K562 (cell line): ENCODE data around the gene SLC30A3. TPM values are rescaled to one million over a fixed set of nuclear protein-coding genes. Genes with fewer than 3 reads are reported as not detected.
"Not testable (repeated sequence)": the region's sequence is repeated elsewhere in the genome, so short reads cannot be mapped to it uniquely, and the experiment has no call there.

Experiments
- ATAC-seq: fragments of 200-7000 bp; cut with Tn5 transposase; 3 replicates; pipeline ENCODE4 v1.9.1; 2020; ENCODE audit warnings: moderate library complexity
- BruUV-seq: library from RNA; stranded (reverse); fragments of 400-500 nt; replicated peaks from 2 replicates; lab custom pipeline; 2021; lab: Mats Ljungman, UMichigan
- CTCF ChIA-PET: fragments of 300-600 bp; formaldehyde crosslinking; extraction: SDS; loops from one replicate; lab custom pipeline; 2021; ENCODE audit warnings: low intra/inter-chr PET ratio; lab: Yijun Ruan, JAX
- POLR2A ChIA-PET: fragments of 300-600, 350-650 bp; sonication (Branson Sonifier 250); formaldehyde crosslinking; extraction: SDS; loops from one replicate; lab custom pipeline; 2021; ENCODE audit warnings: antibody characterized with exemption, inconsistent platforms; lab: Yijun Ruan, JAX
- DNase-seq, 4 experiments: peaks; one replicate each; pipeline versions ENCODE4 v3.0.0 to v3.0.0-alpha.2; 2011 to 2018; ENCODE audit warnings: low spot score in 3 of 4, mixed read lengths in 3 of 4; ENCODE audit errors: extremely low read depth in 1 of 4
- FAIRE-seq: peaks from 2 replicates; lab custom pipeline; 2011; peaks lifted over from hg19 to GRCh38; lab: Jason Lieb, UNC
- H2AFZ ChIP-seq: 2 replicates; pipeline ENCODE4 v1.6.0; 2011; ENCODE audit warnings: low read depth, low read length, control low read depth, inconsistent platforms
- H3K27ac ChIP-seq: fragments of 200-600 bp; 3 replicates; pipeline ENCODE4 v1.8.0; 2011; ENCODE audit warnings: low read depth, mild to moderate bottlenecking, control low read depth, inconsistent platforms, low read length, moderate library complexity, mixed read lengths; ENCODE audit errors: extremely low read depth
- H3K27me3 ChIP-seq, 2 experiments: fragments of 300-600 bp in 1 of 2; 2 replicates in 1 of 2; 3 replicates in 1 of 2; pipeline versions ENCODE4 v1.6.0 to v1.8.0; 2011; ENCODE audit warnings: inconsistent platforms in 2 of 2, low read length in 2 of 2, mild to moderate bottlenecking in 1 of 2, mixed read lengths in 1 of 2, moderate library complexity in 1 of 2; ENCODE audit not compliant: control insufficient read depth in 2 of 2, insufficient read depth in 2 of 2
- H3K36me3 ChIP-seq: fragments of 300-600 bp; 3 replicates; pipeline ENCODE4 v1.8.0; 2011; ENCODE audit warnings: mild to moderate bottlenecking, low read length, inconsistent platforms; ENCODE audit not compliant: control insufficient read depth, insufficient read depth
- H3K4me1 ChIP-seq, 2 experiments: fragments of 200-600 bp in 1 of 2; replicated peaks in 1 of 2; 2 replicates in 1 of 2; 3 replicates in 1 of 2; pipeline versions ENCODE4 v1.5.1 to v1.8.0; 2011; ENCODE audit warnings: inconsistent platforms in 2 of 2, low read length in 2 of 2, mild to moderate bottlenecking in 1 of 2, mixed read lengths in 1 of 2, moderate library complexity in 1 of 2; ENCODE audit not compliant: control insufficient read depth in 2 of 2, insufficient read depth in 2 of 2
- H3K4me2 ChIP-seq: 2 replicates; pipeline ENCODE4 v1.6.1; 2011; ENCODE audit warnings: low read length, control low read depth, inconsistent platforms, mixed read lengths; ENCODE audit not compliant: insufficient read depth
- H3K4me3 ChIP-seq: fragments of 200-600 bp; sonication (generic), shearing (Covaris generic); 2 replicates; pipeline ENCODE4 v1.5.1; 2016; ENCODE audit warnings: control low read depth, inconsistent platforms
- H3K79me2 ChIP-seq: fragments of 200-600 bp; 3 replicates; pipeline ENCODE4 v1.8.0; 2011; ENCODE audit warnings: low read length, inconsistent platforms; ENCODE audit not compliant: control insufficient read depth, insufficient read depth
- H3K9ac ChIP-seq, 2 experiments: 2 replicates each; pipeline versions ENCODE4 v1.6.0 to v1.6.1; 2011; ENCODE audit warnings: low read depth in 2 of 2, low read length in 2 of 2, control low read depth in 1 of 2, inconsistent platforms in 1 of 2, mild to moderate bottlenecking in 1 of 2, mixed read lengths in 1 of 2; ENCODE audit not compliant: insufficient read depth in 1 of 2
- H3K9me1 ChIP-seq: one replicate; pipeline ENCODE4 v1.6.0; 2011; ENCODE audit warnings: inconsistent platforms, mild to moderate bottlenecking, low read length, moderate library complexity; ENCODE audit not compliant: control insufficient read depth, insufficient read depth
- H3K9me3 ChIP-seq: replicated peaks from 2 replicates; pipeline ENCODE4 v1.5.1; 2011; ENCODE audit warnings: low read depth, low read length, inconsistent platforms; ENCODE audit not compliant: control insufficient read depth, insufficient read depth
- H4K20me1 ChIP-seq: replicated peaks from 2 replicates; pipeline ENCODE4 v1.6.1; 2011; ENCODE audit warnings: low read length, inconsistent platforms, mixed read lengths; ENCODE audit not compliant: control insufficient read depth, insufficient read depth
- DACH1 ChIP-seq: fragments of 450-650 bp; IDR thresholded peaks from 2 replicates; pipeline ENCODE4 v1.6.1; 2018; ENCODE audit not compliant: partially characterized antibody
- RAD21 ChIP-seq, 2 experiments: fragments of 250-450 bp in 1 of 2; fragments of 450-650 bp in 1 of 2; sonication (Bioruptor Pico) in 1 of 2; formaldehyde crosslinking in 1 of 2; IDR thresholded peaks in 1 of 2; conservative IDR thresholded peaks in 1 of 2; 2 replicates each; pipeline versions ENCODE4 v1.4.0 to v1.8.0; 2020 to 2022; ENCODE audit warnings: mild to moderate bottlenecking in 2 of 2, moderate library complexity in 1 of 2
- ZNF23 ChIP-seq: fragments of 250-450 bp; sonication (Bioruptor Pico); IDR thresholded peaks from 2 replicates; pipeline ENCODE4 v1.4.0; 2020; ENCODE audit warnings: mild to moderate bottlenecking
- WGBS: fragments of 100-300 bp; shearing (Covaris generic); methylation state at CpG from one replicate; pipeline ENCODE4 v1.1.6; 2016; ENCODE audit warnings: low coverage, mixed read lengths; ENCODE audit not compliant: insufficient coverage; ENCODE audit errors: missing lambda C conversion rate; 5-methylcytosine and 5-hydroxymethylcytosine counted together
- in situ Hi-C: fragments of 300-500 bp; cut with MboI; formaldehyde crosslinking; loops from 4 replicates; pipeline ENCODE4 v1.15.0; 2018; ENCODE audit warnings: inconsistent platforms, mixed read lengths
- intact Hi-C: fragments of 100-400 bp; cut with micrococcal nuclease; formaldehyde crosslinking; loops from 2 replicates; pipeline ENCODE4 v1.14.2; 2022
- polyA plus RNA-seq, 8 experiments: library from polyadenylated mRNA; depleted of rRNA in 4 of 8; stranded (reverse) in 5 of 8; unstranded in 3 of 8; fragments of >200 nt; fragmentation: Nextera tagmentation in 2 of 8; fragmentation: Illumina TruSeq in 1 of 8; extraction: Ambion mirVana in 2 of 8; extraction: Trizol in 1 of 8; gene quantifications; 2 replicates each; pipeline versions ENCODE4 v1.2.1 to v1.2.3, GENCODE V29; 2011 to 2014; ENCODE audit warnings: inconsistent platforms in 1 of 8, missing spikeins in 1 of 8
- total RNA-seq, 7 experiments: library from RNA; depleted of rRNA in 6 of 7; stranded (reverse); fragments of >200 nt in 6 of 7; fragmentation: Illumina TruSeq in 2 of 7; extraction: Trizol in 2 of 7; gene quantifications; 2 replicates each; pipeline versions ENCODE4 v1.2.1 to v1.2.3, GENCODE V29; 2011 to 2021; ENCODE audit warnings: low replicate concordance in 1 of 7

The SLC30A3 gene
- total and polyA plus RNA-seq, 9 of the 15 experiments (the other 6 are each of a cell fraction or from before 2014, with no cell fraction given): 0.03 to 2.7 (median 0.89) TPM; not detected in 1

DNA sequence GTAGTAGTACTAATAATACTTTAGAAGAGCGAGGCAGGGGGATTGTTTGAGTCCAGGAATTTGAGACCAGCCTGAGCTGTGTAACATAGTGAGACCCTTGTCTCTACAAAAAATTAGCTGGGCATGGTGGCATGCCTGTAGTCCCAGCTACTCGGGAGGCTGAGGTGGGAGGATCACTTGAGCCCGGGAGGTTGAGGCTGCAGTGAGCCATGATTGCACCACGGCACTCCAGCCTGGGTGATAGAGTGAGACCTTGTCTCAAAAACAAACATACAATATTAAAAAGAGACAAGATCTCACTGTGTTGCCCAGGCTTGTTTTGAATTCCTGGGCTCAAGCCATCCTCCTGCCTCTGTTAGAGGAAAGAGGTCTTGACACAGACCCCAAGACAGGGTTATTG, 37.8 kb upstream of the SLC30A3 start:
- H3K9me1 ChIP-seq, H3K4me2 ChIP-seq, BruUV-seq, H3K9me3 ChIP-seq, H3K9ac ChIP-seq, DNase-seq, H3K4me3 ChIP-seq, H3K36me3 ChIP-seq, H4K20me1 ChIP-seq, H3K4me1 ChIP-seq, FAIRE-seq, H3K79me2 ChIP-seq, H3K27me3 ChIP-seq, CTCF ChIA-PET, H2AFZ ChIP-seq, in situ Hi-C loops, H3K27ac ChIP-seq, ATAC-seq: not testable (repeated sequence)
- 38% methylated on average over 4 of the region's 4 CpGs for WGBS
- POLR2A ChIA-PET: interaction anchor here (1.1 kb wide), 1 partner anchor 22 kb away, joined by 3 read pairs; the partner anchor contains the start of gene MPV17
- peak; percentile 86 for TF ChIP-seq DACH1
- intact Hi-C loops: loop anchor here (5.0 kb wide), 3 partner anchors 72 to 382 kb away; partner anchors contain the start of genes EIF2B4 and SNX17

DNA sequence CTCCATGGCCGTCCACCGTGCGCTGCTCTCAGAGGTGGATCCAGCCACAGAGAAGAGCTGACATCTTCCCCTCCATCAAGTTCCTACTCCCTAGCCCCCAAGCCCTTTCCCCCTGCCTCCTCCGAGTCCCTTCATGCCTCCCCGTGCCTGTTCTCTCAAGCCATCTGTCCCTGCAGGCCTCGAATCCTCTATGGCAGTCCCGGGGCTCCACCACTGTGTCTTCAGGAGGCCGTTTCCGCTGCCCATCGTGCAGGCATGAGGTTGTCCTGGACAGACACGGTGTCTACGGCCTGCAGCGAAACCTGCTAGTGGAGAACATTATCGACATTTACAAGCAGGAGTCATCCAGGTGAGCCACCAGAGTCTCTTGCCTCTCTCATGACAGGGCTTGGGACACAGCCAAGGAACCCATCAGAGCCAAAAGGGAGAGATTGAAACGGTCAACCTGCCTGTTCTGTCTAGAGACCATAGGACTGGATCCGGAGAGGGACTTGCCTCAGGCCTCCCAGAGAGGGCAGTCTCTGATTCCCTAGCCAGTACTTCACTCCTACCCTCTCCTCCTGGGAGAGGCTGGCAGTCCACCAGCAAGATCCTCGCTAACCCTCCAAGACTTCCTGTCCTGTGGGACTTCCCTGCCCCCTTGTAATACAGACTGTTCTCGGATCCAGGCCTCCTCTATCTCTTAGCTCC, 35.7 kb upstream of the SLC30A3 start:
- Histone ChIP-seq H3K79me2 (no peaks in the 10 kb centered on the region), H3K4me1 (peaks cover 4 to 6% of the 10 kb centered on the region in 2 experiments; a peak in 3 of 5 replicates), H3K4me2 (no peak overlapping the region), H2AFZ (peak overlapping the region; percentile 66), H3K4me3 (no peak overlapping the region), H4K20me1 (no peaks in the 10 kb centered on the region), H3K9me3 (no peaks in the 10 kb centered on the region), H3K27ac (no peak overlapping the region), H3K27me3 (no peaks in the 10 kb centered on the region; a peak in 1 of 5 replicates), H3K9me1 (no peaks in the 10 kb centered on the region), H3K36me3 (no peaks in the 10 kb centered on the region), H3K9ac (peak overlapping the region in 1 of 2 experiments; percentile 2; a peak in 1 of 4 replicates)
- ATAC-seq (peak; percentile 57), DNase-seq (no peak), FAIRE-seq (no peak)
- in situ Hi-C loops (loop anchor here (10.0 kb wide), 1 partner anchor 454 kb away; the partner anchor contains the start of gene DPYSL5), intact Hi-C loops (loop anchor here (10.0 kb wide), 1 partner anchor 334 kb away; no protein-coding TSS in a partner anchor)
- POLR2A ChIA-PET: no interaction called here
- TF ChIP-seq RAD21 (CRISPR knock-in tag; conservative IDR thresholded peaks at IDR 0.05 in 1 of 2, IDR thresholded peaks at IDR 0.05 in 1 of 2) (0 out of 4 replicates have a peak, but pooled peaks of 1 of the 2 experiments have one; percentile 5), ZNF23 (CRISPR knock-in tag) (no peak)
- WGBS: 39% methylated on average over 18 of the region's 18 CpGs
- no TSS peak for BruUV-seq
- CTCF ChIA-PET: no interaction called here
